ENCODE measurements around the gene GABRG3. TPM values are rescaled to one million over a fixed set of nuclear protein-coding genes. Genes with fewer than 3 reads are reported as not detected.
"Not testable (repeated sequence)": the region's sequence is repeated elsewhere in the genome, so short reads cannot be mapped to it uniquely, and the experiment has no call there.

Gene GABRG3
- total RNA-seq, 2 donors from 2014 or later = not detected

GRCh38 chr15:26954403-26954802, 16.6 kb upstream of the GABRG3 start:
- Mint-ChIP-seq H3K27me3 (ENCODE audit: low read depth) (no peaks in the 10 kb centered on the region), H3K36me3 (ENCODE audit: insufficient read depth in 2 of 2) (peaks cover 0 to 1% of the 10 kb centered on the region in 2 donors), H3K4me1 (ENCODE audit: low read depth) (no peaks in the 10 kb centered on the region), H3K9me3 (peaks cover 10 to 12% of the 10 kb centered on the region in 2 donors), H3K27ac (no peak overlapping the region), H3K4me3 (no peak overlapping the region)
- DNase-seq = no peak
- no peak for ATAC-seq (replicated peaks in 1 of 2)

DNA sequence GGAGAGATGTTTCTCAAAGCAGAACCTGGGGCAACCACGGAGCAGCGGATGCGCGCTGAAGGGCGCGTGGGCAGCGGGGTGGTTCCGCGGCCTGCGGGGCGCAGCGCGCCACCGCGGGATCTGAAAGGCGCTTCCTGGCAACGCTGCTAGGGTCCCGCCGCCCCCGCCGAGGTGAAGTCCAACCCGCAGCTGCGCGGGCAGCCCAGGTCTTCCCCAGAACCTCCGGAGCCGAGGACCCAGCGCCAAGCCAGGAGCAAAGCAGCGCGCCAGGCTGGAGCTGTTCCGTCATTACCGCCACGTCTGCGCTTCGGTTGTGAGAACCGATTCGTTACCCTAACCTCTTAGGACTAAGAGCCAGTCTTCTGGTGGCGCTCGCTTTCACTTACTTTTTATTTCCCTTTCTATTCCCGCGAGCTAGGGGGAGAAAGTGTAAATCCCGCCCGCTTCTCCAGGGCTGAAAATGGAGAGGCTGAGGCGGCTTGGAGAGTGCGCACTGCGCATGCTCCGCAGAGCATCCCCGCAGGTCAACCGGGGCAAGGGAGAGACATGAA, 3.2 kb upstream of the GABRG3 start:
- no peaks in the 10 kb centered on the region for H3K9me3 Mint-ChIP-seq
- ATAC-seq (replicated peaks in 1 of 2) (no peak), DNase-seq (no peak)
- no peak overlapping the region for H3K27ac Mint-ChIP-seq
- H3K36me3 Mint-ChIP-seq (ENCODE audit: insufficient read depth in 2 of 2) = no peaks in the 10 kb centered on the region
- H3K27me3 Mint-ChIP-seq (ENCODE audit: low read depth) = peaks cover 12% of the 10 kb centered on the region
- no peaks in the 10 kb centered on the region for H3K4me1 Mint-ChIP-seq (ENCODE audit: low read depth)
- no peak overlapping the region for H3K4me3 Mint-ChIP-seq

- no peaks in the 10 kb centered on the region for H3K36me3 Mint-ChIP-seq (ENCODE audit: insufficient read depth in 2 of 2)
- no peaks in the 10 kb centered on the region for H3K4me1 Mint-ChIP-seq (ENCODE audit: low read depth)
- H3K4me3 Mint-ChIP-seq = no peak overlapping the region
- DNase-seq (no peak), ATAC-seq (replicated peaks in 1 of 2) (no peak)
- no peaks in the 10 kb centered on the region for H3K9me3 Mint-ChIP-seq
- H3K27ac Mint-ChIP-seq = no peak overlapping the region
- peaks cover 12% of the 10 kb centered on the region for H3K27me3 Mint-ChIP-seq (ENCODE audit: low read depth)
These were observed 2.2 kb upstream of the GABRG3 start for GRCh38 chr15:26968806-26969205.

- Mint-ChIP-seq H3K9me3 (no peaks in the 10 kb centered on the region), H3K36me3 (ENCODE audit: insufficient read depth in 2 of 2) (no peaks in the 10 kb centered on the region), H3K4me3 (no peak overlapping the region), H3K27ac (no peak overlapping the region), H3K4me1 (ENCODE audit: low read depth) (no peaks in the 10 kb centered on the region), H3K27me3 (ENCODE audit: low read depth) (peaks cover 12% of the 10 kb centered on the region)
- no peak for ATAC-seq (replicated peaks in 1 of 2)
- DNase-seq = no peak
These were observed 464 bp downstream of the GABRG3 start for GRCh38 chr15:26971271-26972018.

DNA sequence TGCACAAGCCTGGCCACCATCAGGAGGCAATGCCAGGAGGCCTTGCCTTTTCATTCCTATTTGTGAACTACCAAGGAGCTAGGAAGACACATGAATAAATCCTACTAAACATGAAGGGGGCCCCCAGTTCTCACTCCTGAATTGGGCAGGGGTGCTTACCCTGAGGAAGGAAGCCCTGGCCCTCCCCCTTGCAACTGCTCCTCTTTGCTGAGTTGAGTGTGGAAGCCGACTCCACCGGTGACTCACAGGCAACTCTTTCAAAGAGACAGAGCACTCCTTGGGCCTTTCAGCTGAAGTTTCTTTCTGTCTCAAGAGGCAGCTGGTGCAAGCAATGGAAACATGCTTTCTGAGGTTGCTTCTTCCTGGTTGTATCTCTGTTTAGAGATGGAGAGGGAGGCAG, 1.7 kb downstream of the GABRG3 start:
- H3K4me3 Mint-ChIP-seq = no peak overlapping the region
- peaks cover 12% of the 10 kb centered on the region for H3K27me3 Mint-ChIP-seq (ENCODE audit: low read depth)

GRCh38 chr15:26974120-26974780, 3.3 kb downstream of the GABRG3 start:
- Mint-ChIP-seq H3K4me1 (ENCODE audit: low read depth) (no peaks in the 10 kb centered on the region), H3K27me3 (ENCODE audit: low read depth) (peaks cover 7% of the 10 kb centered on the region), H3K36me3 (ENCODE audit: insufficient read depth in 2 of 2) (peaks cover 0 to 2% of the 10 kb centered on the region in 2 donors), H3K27ac (no peak overlapping the region), H3K4me3 (no peak overlapping the region), H3K9me3 (peaks cover 0 to 5% of the 10 kb centered on the region in 2 donors)
- no peak for DNase-seq
- ATAC-seq (replicated peaks in 1 of 2) = no peak

More for the DNA sequence above, 1.7 kb downstream of the GABRG3 start:
- Mint-ChIP-seq H3K9me3 (no peaks in the 10 kb centered on the region), H3K36me3 (ENCODE audit: insufficient read depth in 2 of 2) (peaks cover 0 to 2% of the 10 kb centered on the region in 2 donors), H3K4me1 (ENCODE audit: low read depth) (no peaks in the 10 kb centered on the region), H3K27ac (no peak overlapping the region)
- ATAC-seq (replicated peaks in 1 of 2) (no peak), DNase-seq (no peak)

GRCh38 chr15:26981492-26981891, 10.5 kb downstream of the GABRG3 start:
- Mint-ChIP-seq H3K36me3 (ENCODE audit: insufficient read depth in 2 of 2) (peaks cover 0 to 2% of the 10 kb centered on the region in 2 donors), H3K4me1 (ENCODE audit: low read depth) (no peaks in the 10 kb centered on the region), H3K9me3 (peaks cover 0 to 8% of the 10 kb centered on the region in 2 donors), H3K4me3 (no peak overlapping the region), H3K27me3 (ENCODE audit: low read depth) (no peaks in the 10 kb centered on the region), H3K27ac (no peak overlapping the region)
- DNase-seq (no peak), ATAC-seq (replicated peaks in 1 of 2) (no peak)

- DNase-seq (no peak), ATAC-seq (replicated peaks in 1 of 2) (no peak)
- no peaks in the 10 kb centered on the region for H3K4me1 Mint-ChIP-seq (ENCODE audit: low read depth)
- H3K36me3 Mint-ChIP-seq (ENCODE audit: insufficient read depth in 2 of 2) = no peaks in the 10 kb centered on the region
- H3K27me3 Mint-ChIP-seq (ENCODE audit: low read depth) = no peaks in the 10 kb centered on the region
- H3K4me3 Mint-ChIP-seq = no peak overlapping the region
- H3K27ac Mint-ChIP-seq = no peak overlapping the region
- peaks cover 2 to 4% of the 10 kb centered on the region in 2 donors for H3K9me3 Mint-ChIP-seq
These were observed 12.8 kb downstream of the GABRG3 start for GRCh38 chr15:26983822-26984221.

DNA sequence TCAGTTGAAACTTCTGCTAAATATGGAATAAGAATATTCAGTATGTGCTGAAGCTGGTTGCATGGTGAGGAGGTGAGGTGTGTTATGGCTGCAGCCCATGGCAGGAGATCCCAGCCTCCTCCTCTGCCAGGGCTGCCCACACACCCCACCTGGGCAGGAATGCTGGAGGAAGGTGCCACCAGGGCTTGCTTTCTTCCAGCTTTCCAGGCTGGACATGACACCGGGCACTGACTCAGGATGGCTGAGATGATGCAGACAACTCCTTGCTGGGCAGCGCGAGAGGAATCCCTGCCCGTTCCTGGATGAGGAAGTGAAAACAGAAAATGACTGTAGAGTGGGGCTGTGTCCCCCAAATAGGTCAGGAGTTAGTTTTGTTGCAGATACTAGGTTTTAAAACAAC, 14.1 kb downstream of the GABRG3 start:
- Mint-ChIP-seq H3K4me3 (no peak overlapping the region), H3K27ac (no peak overlapping the region), H3K27me3 (ENCODE audit: low read depth) (no peaks in the 10 kb centered on the region), H3K4me1 (ENCODE audit: low read depth) (no peaks in the 10 kb centered on the region), H3K9me3 (peaks cover 2 to 4% of the 10 kb centered on the region in 2 donors), H3K36me3 (ENCODE audit: insufficient read depth in 2 of 2) (no peaks in the 10 kb centered on the region)
- ATAC-seq (replicated peaks in 1 of 2) (no peak), DNase-seq (no peak)

GRCh38 chr15:26996250-26996649, 25.3 kb downstream of the GABRG3 start:
- no peak overlapping the region for H3K4me3 Mint-ChIP-seq
- DNase-seq = no peak
- H3K27me3 Mint-ChIP-seq (ENCODE audit: low read depth) = no peaks in the 10 kb centered on the region
- H3K27ac Mint-ChIP-seq = no peak overlapping the region
- H3K9me3 Mint-ChIP-seq = peaks cover 4 to 20% of the 10 kb centered on the region in 2 donors
- H3K36me3 Mint-ChIP-seq (ENCODE audit: insufficient read depth in 2 of 2) = peaks cover 1 to 2% of the 10 kb centered on the region in 2 donors
- H3K4me1 Mint-ChIP-seq (ENCODE audit: low read depth) = no peaks in the 10 kb centered on the region
- no peak for ATAC-seq (replicated peaks in 1 of 2)

DNA sequence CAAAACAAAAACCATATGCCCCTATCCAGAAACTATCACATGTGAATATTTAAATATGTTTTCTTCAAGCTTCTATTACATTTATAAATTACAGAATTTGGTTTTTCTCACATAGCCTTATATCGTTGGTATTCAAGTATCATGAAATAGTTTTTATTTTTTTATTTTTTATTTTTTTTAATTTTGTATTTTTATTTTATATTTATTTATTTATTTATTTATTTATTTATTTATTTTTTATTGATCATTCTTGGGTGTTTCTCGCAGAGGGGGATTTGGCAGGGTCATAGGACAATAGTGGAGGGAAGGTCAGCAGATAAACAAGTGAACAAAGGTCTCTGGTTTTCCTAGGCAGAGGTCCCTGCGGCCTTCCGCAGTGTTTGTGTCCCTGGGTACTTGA, 32.0 kb downstream of the GABRG3 start:
- DNase-seq; H3K4me3 Mint-ChIP-seq; H3K4me1 Mint-ChIP-seq (ENCODE audit: low read depth); ATAC-seq (replicated peaks in 1 of 2); H3K36me3 Mint-ChIP-seq (ENCODE audit: insufficient read depth in 2 of 2); H3K27me3 Mint-ChIP-seq (ENCODE audit: low read depth); H3K27ac Mint-ChIP-seq: not testable (repeated sequence)
- peaks cover 2 to 14% of the 10 kb centered on the region in 2 donors for H3K9me3 Mint-ChIP-seq

- DNase-seq; H3K4me3 Mint-ChIP-seq; H3K36me3 Mint-ChIP-seq (ENCODE audit: insufficient read depth in 2 of 2); H3K4me1 Mint-ChIP-seq (ENCODE audit: low read depth); H3K27me3 Mint-ChIP-seq (ENCODE audit: low read depth); H3K27ac Mint-ChIP-seq; ATAC-seq (replicated peaks in 1 of 2): not testable (repeated sequence)
- peaks cover 2 to 13% of the 10 kb centered on the region in 2 donors for H3K9me3 Mint-ChIP-seq
These were observed 33.2 kb downstream of the GABRG3 start for GRCh38 chr15:27004226-27004625.

DNA sequence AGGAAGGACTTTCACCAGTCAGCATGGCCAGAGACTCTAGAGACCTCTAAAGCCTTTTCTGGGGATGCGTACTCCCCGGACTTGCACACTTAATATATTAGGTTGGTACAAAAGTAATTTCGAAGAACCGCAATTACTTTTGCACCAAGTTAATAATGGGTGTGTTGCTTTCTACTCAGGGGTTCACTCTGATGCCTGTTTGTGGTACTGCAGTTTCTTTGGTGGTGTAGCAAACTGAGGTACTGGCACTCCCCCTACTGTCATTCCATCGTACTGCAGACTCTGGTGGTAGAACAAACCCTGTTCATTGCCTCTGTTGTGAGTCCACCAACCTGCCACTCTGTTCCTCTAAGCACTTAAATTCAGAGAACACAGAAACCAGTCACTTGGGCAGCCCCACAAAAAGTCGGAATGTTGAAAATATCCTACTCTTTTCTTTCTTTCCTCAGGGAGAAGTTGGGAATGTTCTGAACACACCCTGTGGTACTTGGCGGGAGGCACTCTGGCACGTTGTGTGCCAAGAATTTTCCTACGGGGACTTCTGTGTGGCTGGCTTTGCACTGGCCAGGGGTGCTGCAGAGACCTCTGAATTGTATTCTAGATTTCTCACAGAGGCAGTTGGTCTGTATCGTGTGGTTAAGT, 46.3 kb downstream of the GABRG3 start:
- H3K9me3 Mint-ChIP-seq = peaks cover 1 to 9% of the 10 kb centered on the region in 2 donors
- H3K4me3 Mint-ChIP-seq = no peak overlapping the region
- no peaks in the 10 kb centered on the region for H3K4me1 Mint-ChIP-seq (ENCODE audit: low read depth)
- H3K36me3 Mint-ChIP-seq (ENCODE audit: insufficient read depth in 2 of 2) = peaks cover 0 to 7% of the 10 kb centered on the region in 2 donors
- peak; percentile 29 to 47 for DNase-seq
- no peak overlapping the region for H3K27ac Mint-ChIP-seq
- no peaks in the 10 kb centered on the region for H3K27me3 Mint-ChIP-seq (ENCODE audit: low read depth)
- no peak for ATAC-seq (replicated peaks in 1 of 2)
